NCI-H345 treated with DMSO at 0.1 percent for 48 hours (cell line): Measurements from ENCODE around the gene RGL4.

Experiments used
- DNase-seq: peaks from one replicate; lab custom pipeline; 2025; ENCODE audit not compliant: unreplicated experiment; lab: John Stamatoyannopoulos, UW

Gene RGL4

GRCh38 chr22:23678133-23678532 is 12.7 kb upstream of the RGL4 start:
- DNase-seq = no peak

GRCh38 chr22:23681026-23681809 is 9.6 kb upstream of the RGL4 start:
- no peak for DNase-seq

- no peak for DNase-seq
Observed at GRCh38 chr22:23682077-23682476, 8.7 kb upstream of the RGL4 start.

- DNase-seq = no peak
Observed at GRCh38 chr22:23682827-23683355, 7.9 kb upstream of the RGL4 start.

GRCh38 chr22:23683545-23683944 is 7.3 kb upstream of the RGL4 start:
- DNase-seq = no peak

GRCh38 chr22:23684026-23684425 is 6.8 kb upstream of the RGL4 start:
- DNase-seq = no peak

GRCh38 chr22:23684561-23685031 is 6.2 kb upstream of the RGL4 start:
- DNase-seq = no peak

GRCh38 chr22:23685205-23685784 is 5.5 kb upstream of the RGL4 start:
- no peak for DNase-seq

- no peak for DNase-seq
Observed at GRCh38 chr22:23686416-23687024, 4.3 kb upstream of the RGL4 start.

GRCh38 chr22:23688121-23688520 is 2.7 kb upstream of the RGL4 start:
- DNase-seq = no peak

- no peak for DNase-seq
Observed at GRCh38 chr22:23688571-23688970, 2.2 kb upstream of the RGL4 start.

- no peak for DNase-seq
Observed at GRCh38 chr22:23689414-23689813, 1.4 kb upstream of the RGL4 start.

- no peak for DNase-seq
Observed at GRCh38 chr22:23691748-23692423, 1.1 kb downstream of the RGL4 start.

GRCh38 chr22:23692598-23693291 is 1.9 kb downstream of the RGL4 start:
- no peak for DNase-seq

- DNase-seq = no peak
Observed at GRCh38 chr22:23693979-23694680, 3.3 kb downstream of the RGL4 start.

- no peak for DNase-seq
Observed at GRCh38 chr22:23695141-23695540, 4.3 kb downstream of the RGL4 start.

GRCh38 chr22:23695571-23696325 is 4.9 kb downstream of the RGL4 start:
- no peak for DNase-seq

GRCh38 chr22:23696326-23696851 is 5.6 kb downstream of the RGL4 start:
- no peak for DNase-seq
